ENCODE data around the gene GPR42.

DNA sequence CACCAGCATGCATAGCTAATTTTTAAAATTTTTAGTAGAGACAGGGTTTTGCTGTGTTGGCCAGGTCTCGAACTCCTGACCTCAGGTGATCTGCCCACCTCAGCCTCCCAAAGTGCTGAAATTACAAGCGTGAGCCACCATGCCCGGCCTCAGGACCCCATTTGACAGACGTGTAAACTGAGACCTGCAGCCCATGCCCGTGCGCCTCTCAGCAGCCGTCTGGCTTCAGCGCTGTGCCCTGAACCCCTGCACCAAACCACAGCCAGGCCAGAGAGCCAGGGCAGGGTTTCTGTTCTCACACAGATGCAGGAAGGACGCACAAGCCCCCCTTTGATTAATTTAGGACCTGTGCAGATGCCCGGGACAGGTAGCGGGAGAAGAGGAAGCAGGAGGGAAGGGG, 30.4 kb upstream of the GPR42 start:
- TF ChIP-seq, protein P1, sequence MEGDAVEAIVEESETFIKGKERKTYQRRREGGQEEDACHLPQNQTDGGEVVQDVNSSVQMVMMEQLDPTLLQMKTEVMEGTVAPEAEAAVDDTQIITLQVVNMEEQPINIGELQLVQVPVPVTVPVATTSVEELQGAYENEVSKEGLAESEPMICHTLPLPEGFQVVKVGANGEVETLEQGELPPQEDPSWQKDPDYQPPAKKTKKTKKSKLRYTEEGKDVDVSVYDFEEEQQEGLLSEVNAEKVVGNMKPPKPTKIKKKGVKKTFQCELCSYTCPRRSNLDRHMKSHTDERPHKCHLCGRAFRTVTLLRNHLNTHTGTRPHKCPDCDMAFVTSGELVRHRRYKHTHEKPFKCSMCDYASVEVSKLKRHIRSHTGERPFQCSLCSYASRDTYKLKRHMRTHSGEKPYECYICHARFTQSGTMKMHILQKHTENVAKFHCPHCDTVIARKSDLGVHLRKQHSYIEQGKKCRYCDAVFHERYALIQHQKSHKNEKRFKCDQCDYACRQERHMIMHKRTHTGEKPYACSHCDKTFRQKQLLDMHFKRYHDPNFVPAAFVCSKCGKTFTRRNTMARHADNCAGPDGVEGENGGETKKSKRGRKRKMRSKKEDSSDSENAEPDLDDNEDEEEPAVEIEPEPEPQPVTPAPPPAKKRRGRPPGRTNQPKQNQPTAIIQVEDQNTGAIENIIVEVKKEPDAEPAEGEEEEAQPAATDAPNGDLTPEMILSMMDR (IDR thresholded peaks at IDR 0.05) = no peak
- TF ChIP-seq EZH2 (IDR thresholded peaks at IDR 0.05; ENCODE audit: borderline replicate concordance, insufficient read depth, low read depth, low read length, poor library complexity, severe bottlenecking) = no peak

Data from B cell (primary cell).